Colonic mucosa (tissue), 4 donors: ENCODE measurements around the gene ISLR. TPM values are rescaled to one million over a fixed set of nuclear protein-coding genes. Genes with fewer than 3 reads are reported as not detected.

Experiments used
- DNase-seq: peaks from one replicate; pipeline ENCODE4 v3.0.0-alpha.2; 2020
- H3K27ac ChIP-seq: fragments of 200-600 bp; one replicate; pipeline ENCODE4 v1.8.0; 2021
- H3K27me3 ChIP-seq: fragments of 200-600 bp; one replicate; pipeline ENCODE4 v1.8.0; 2021
- H3K36me3 ChIP-seq: fragments of 200-600 bp; one replicate; pipeline ENCODE4 v1.8.0; 2021
- H3K4me1 ChIP-seq: fragments of 200-600 bp; one replicate; pipeline ENCODE4 v1.8.0; 2021; ENCODE audit warnings: mild to moderate bottlenecking
- H3K4me3 ChIP-seq: fragments of 200-600 bp; one replicate; pipeline ENCODE4 v1.8.0; 2021
- H3K9ac ChIP-seq, 2 donors: one replicate each; pipeline ENCODE4 v1.7.0; 2013; ENCODE audit warnings: control low read depth in 2 of 2, low read depth in 2 of 2, low read length in 2 of 2
- H3K9me3 ChIP-seq: fragments of 200-600 bp; one replicate; pipeline ENCODE4 v1.8.0; 2021
- intact Hi-C: fragments of 100-400 bp; cut with DNase I; formaldehyde crosslinking; loops from one replicate; pipeline ENCODE4 v1.14.1; 2022
- total RNA-seq, 2 donors: library from RNA; stranded (reverse); fragmentation: NEBNext Ultra II Directional in 1 of 2; extraction: Animal tissue kit (Norgen Biotek cat#: 25700) in 1 of 2; gene quantifications; one replicate each; pipeline ENCODE4 v1.2.1, GENCODE V29; 2021
- TF ChIP-seq, protein P1 (sequence below): fragments of 200-600 bp; IDR thresholded peaks from one replicate; pipeline ENCODE4 v1.8.0; 2022; ENCODE audit warnings: antibody characterized with exemption, mild to moderate bottlenecking
- donor health status: healthy.
- donor health status: DM: no; HTN: no; CAD: no.
- donor health status: DM: no; HTN: no; CAD: no.

ISLR gene
- total RNA-seq, 2 donors from 2014 or later, result 3.6 to 8.5 TPM

DNA sequence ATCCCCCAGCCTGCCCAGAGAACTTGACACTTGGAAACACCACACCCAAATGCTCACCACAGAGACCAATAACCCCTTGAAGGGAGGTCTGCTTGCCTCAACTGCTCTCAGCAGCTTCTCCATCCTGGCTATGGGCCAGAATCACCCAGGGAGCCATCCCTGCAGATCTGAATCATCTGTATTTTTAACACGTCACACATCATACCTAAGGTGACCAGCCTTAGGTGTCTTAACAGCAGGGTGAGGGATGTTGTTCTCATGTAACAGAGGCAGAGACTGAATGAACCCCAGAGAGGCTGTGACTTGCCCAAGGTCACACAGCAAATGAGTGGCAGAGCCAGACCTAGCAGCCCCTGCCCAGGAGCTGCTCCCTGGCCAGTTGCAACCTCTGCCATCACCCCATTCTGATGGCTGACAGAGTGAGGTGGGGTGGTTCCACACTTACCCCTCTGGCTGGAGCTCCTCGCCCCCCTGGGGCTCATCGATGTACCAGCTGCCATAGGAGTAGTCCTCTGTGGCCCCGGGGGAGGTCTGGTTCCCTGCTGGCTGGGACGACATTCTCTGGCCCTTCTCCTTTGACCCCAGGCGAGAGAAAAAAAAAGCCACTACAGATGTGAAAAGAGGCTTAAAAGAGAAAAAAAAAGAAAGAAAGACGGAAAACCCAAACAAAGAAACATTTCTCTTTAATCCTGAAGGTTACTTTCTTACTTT, 28.4 kb downstream of the ISLR start:
- no peak for DNase-seq

DNA sequence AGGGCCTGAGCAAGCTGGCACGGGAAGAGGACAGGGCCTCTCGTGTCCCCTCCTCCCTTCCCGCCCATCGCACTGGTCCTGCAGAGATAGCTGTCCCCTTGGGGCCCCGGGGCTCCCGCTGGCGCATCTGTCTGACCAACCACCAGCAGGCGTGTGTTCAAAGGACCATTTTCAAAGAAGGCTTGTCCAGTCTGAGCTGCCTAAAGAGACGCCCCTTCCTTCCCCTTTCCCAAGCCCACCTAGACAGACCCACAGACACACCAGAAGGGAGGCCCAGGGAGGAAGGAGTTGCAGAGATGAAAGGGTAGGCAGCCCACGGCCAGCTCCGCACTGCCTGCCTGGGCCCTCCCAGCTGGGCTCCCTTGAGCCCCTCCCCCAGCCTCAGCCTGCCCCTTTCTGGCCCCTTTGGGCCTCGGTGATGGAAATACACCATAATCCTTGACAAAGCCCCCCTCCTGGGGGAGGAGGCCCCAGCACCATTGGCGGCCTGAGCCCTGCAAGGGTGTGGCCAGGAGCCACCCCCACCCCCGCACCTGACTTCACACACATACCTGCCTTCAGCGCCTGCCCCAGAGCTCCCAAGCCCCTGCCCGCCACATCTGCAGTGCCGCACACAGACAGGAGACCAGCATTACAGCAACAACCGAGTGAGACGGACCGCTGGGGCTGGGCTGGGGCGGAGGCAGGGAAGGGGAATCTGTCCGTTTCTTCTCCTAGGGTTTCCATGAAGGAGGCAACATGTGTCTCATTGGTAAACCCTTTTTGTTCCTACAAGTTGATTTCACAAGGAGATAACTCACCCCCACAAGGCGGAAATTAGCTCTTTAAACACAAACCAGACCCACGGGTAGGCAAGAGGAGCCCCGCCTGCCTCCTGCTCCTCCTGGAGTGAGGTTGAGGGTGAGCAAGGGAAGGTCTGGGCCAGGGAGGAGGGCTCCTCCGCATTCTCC, 29.2 kb downstream of the ISLR start, which contains the start of gene STRA6:
TSS of gene STRA6 (minus strand) at position 336 of the 950 bp plus-strand sequence. CDS start 520 bp downstream, outside the sequence.
- TF ChIP-seq, protein P1, sequence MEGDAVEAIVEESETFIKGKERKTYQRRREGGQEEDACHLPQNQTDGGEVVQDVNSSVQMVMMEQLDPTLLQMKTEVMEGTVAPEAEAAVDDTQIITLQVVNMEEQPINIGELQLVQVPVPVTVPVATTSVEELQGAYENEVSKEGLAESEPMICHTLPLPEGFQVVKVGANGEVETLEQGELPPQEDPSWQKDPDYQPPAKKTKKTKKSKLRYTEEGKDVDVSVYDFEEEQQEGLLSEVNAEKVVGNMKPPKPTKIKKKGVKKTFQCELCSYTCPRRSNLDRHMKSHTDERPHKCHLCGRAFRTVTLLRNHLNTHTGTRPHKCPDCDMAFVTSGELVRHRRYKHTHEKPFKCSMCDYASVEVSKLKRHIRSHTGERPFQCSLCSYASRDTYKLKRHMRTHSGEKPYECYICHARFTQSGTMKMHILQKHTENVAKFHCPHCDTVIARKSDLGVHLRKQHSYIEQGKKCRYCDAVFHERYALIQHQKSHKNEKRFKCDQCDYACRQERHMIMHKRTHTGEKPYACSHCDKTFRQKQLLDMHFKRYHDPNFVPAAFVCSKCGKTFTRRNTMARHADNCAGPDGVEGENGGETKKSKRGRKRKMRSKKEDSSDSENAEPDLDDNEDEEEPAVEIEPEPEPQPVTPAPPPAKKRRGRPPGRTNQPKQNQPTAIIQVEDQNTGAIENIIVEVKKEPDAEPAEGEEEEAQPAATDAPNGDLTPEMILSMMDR, result no peak

More for the DNA sequence above, 28.4 kb downstream of the ISLR start:
- Histone ChIP-seq H3K36me3 (no peaks in the 10 kb centered on the region), H3K27ac (no peak overlapping the region), H3K4me3 (no peak overlapping the region), H3K27me3 (no peaks in the 10 kb centered on the region), H3K9ac (no peak overlapping the region), H3K9me3 (no peaks in the 10 kb centered on the region), H3K4me1 (no peaks in the 10 kb centered on the region)
- intact Hi-C loops, result no loop called here
- TF ChIP-seq, protein P1, result no peak

DNA sequence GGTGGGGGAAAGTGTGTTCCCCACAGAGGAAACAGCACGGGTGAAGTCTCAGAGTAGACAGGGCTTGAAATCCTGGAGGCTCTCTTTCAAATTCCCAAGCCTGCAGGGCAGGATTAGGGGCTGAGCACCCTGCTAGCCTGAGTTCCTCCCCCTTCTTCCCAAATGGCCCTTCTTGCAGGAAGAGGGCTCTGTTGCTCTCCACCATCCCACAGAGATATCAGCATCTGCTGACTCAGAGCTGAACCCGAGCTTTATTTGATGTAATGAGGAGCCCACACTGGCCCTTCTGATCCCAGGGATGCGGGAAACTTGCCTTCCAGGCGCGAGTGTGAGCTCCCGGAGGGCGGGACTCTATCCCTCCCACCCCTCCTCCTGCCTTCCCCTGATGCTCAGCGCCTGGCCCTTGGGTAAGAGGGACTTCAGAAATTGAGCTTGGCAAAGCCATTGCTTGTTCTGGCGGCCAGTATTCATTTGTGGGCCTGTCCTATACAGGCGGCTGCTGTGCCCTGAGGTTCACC, 30.5 kb downstream of the ISLR start:
- TF ChIP-seq, protein P1, result no peak
- H3K4me1 ChIP-seq, result no peaks in the 10 kb centered on the region
- intact Hi-C loops, result no loop called here
- H3K4me3 ChIP-seq, result no peak overlapping the region
- H3K36me3 ChIP-seq, result no peaks in the 10 kb centered on the region
- no peak overlapping the region for H3K9ac ChIP-seq
- no peaks in the 10 kb centered on the region for H3K9me3 ChIP-seq
- H3K27me3 ChIP-seq, result no peaks in the 10 kb centered on the region
- H3K27ac ChIP-seq, result no peak overlapping the region
- no peak for DNase-seq

More for the DNA sequence above, 29.2 kb downstream of the ISLR start, which contains the start of gene STRA6:
- DNase-seq, result no peak
- Histone ChIP-seq H3K27me3 (no peaks in the 10 kb centered on the region), H3K36me3 (no peaks in the 10 kb centered on the region), H3K9ac (no peak within 1 kb of the TSS), H3K9me3 (no peaks in the 10 kb centered on the region), H3K4me3 (no peak within 1 kb of the TSS), H3K4me1 (no peaks in the 10 kb centered on the region), H3K27ac (no peak within 1 kb of the TSS)
- intact Hi-C loops, result no loop called here

DNA sequence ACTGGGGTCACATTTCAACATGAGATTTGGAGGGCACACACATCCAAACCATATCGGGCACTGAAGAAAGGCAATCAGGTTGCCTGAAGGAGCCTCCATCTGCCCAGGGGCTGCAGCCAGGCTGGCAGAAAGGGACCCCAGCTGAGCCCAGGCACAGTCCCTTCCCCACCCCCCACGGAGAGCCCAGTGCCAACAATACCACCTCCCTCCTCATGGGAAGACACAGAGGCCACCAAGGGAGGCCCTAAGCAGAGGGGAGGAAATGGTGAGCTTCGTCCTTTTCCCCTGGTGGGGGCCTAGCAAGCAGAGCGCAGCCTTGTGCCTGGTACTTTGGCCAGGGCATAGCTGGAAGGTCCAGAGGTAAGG, 32.1 kb downstream of the ISLR start:
- Histone ChIP-seq H3K9me3 (no peaks in the 10 kb centered on the region), H3K4me1 (no peaks in the 10 kb centered on the region), H3K9ac (no peak overlapping the region), H3K36me3 (no peaks in the 10 kb centered on the region), H3K27me3 (no peaks in the 10 kb centered on the region), H3K4me3 (no peak overlapping the region), H3K27ac (no peak overlapping the region)
- TF ChIP-seq, protein P1, result no peak
- intact Hi-C loops, result no loop called here
- DNase-seq, result no peak

DNA sequence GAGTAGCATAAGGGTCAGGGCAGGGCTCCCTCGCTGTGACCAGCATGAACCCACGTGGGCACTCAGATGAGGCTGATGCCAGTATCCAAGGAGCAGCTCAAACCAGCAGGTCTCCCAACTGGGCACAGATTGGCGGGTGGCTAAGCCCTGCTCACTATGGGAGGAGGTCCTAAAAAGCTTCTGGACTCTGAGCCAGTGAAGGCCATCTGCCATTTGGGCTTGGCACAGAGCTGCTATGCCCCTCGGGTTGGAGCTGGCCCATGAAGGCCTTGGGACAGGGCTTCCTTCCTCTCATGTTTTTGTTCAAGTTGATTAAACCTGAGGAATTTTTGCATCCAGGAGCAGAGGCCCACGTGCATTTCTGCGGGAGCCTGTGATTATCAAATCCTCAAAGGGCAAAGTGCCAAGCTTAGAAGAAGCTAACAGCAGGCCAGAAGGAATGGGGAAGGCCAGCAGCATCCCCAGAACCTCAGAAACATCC, 33.3 kb downstream of the ISLR start:
- H3K4me3 ChIP-seq, result no peak overlapping the region
- H3K9ac ChIP-seq, result no peak overlapping the region
- TF ChIP-seq, protein P1, result no peak
- no peaks in the 10 kb centered on the region for H3K27me3 ChIP-seq
- H3K36me3 ChIP-seq, result no peaks in the 10 kb centered on the region
- no peak for DNase-seq
- intact Hi-C loops, result no loop called here
- H3K9me3 ChIP-seq, result no peaks in the 10 kb centered on the region
- no peak overlapping the region for H3K27ac ChIP-seq
- no peaks in the 10 kb centered on the region for H3K4me1 ChIP-seq
